Stomach (tissue), 9 donors: ENCODE measurements around the gene SIRT3. TPM values are rescaled to one million over a fixed set of nuclear protein-coding genes. Genes with fewer than 3 reads are reported as not detected.

ENCODE experiments used
- DNase-seq, 2 donors: peaks; one replicate each; pipeline versions ENCODE4 v3.0.0 to v3.0.0-alpha.2; 2013 to 2019
- H3K27ac ChIP-seq, 5 donors: fragments of 200-600 bp in 4 of 5; sonication (generic) in 4 of 5; one replicate each; pipeline ENCODE4 v1.5.1; 2013 to 2019; ENCODE audit warnings: mild to moderate bottlenecking in 1 of 5, moderate library complexity in 1 of 5
- H3K27me3 ChIP-seq, 3 donors: fragments of 200-600 bp; sonication (generic); one replicate each; pipeline ENCODE4 v1.5.1; 2017 to 2019; ENCODE audit warnings: mixed run types in 1 of 3
- H3K36me3 ChIP-seq, 4 donors: fragments of 200-600 bp; sonication (generic); 1 replicate in 3 of 4; 2 replicates in 1 of 4; pipeline ENCODE4 v1.5.1; 2016 to 2019
- H3K4me1 ChIP-seq, 4 donors: fragments of 200-600 bp; sonication (generic); one replicate each; pipeline ENCODE4 v1.5.1; 2016 to 2019
- H3K4me3 ChIP-seq, 4 donors: fragments of 200-600 bp; sonication (generic) in 3 of 4; one replicate each; pipeline ENCODE4 v1.5.1; 2016 to 2019; ENCODE audit warnings: mild to moderate bottlenecking in 1 of 4
- H3K9me3 ChIP-seq, 4 donors: fragments of 200-600 bp; sonication (generic); one replicate each; pipeline ENCODE4 v1.5.1; 2016 to 2019
- EP300 ChIP-seq: sonication (generic); formaldehyde crosslinking; IDR thresholded peaks from one replicate; pipeline ENCODE4 v1.6.1; 2017; ENCODE audit warnings: antibody characterized with exemption
- POLR2A ChIP-seq, 4 donors: fragments of 450-650 bp; IDR thresholded peaks; one replicate each; pipeline ENCODE4 v1.6.1; 2016; ENCODE audit warnings: antibody characterized with exemption in 4 of 4, control low read depth in 2 of 4, mild to moderate bottlenecking in 1 of 4, moderate library complexity in 1 of 4
- POLR2AphosphoS5 ChIP-seq, 3 donors: sonication (generic); formaldehyde crosslinking; IDR thresholded peaks; one replicate each; pipeline ENCODE4 v1.6.1; 2016; ENCODE audit warnings: antibody characterized with exemption in 3 of 3
- WGBS, 5 donors: extraction: QIAGEN DNeasy Blood & Tissue Kit in 3 of 5; methylation state at CpG; one replicate each; pipeline versions ENCODE4 v1.1.5 to v1.1.7; 2013 to 2018; 5-methylcytosine and 5-hydroxymethylcytosine counted together
- intact Hi-C: fragments of 100-400 bp; cut with DNase I; formaldehyde crosslinking; loops from one replicate; pipeline ENCODE4 v1.15.1; 2023; ENCODE audit warnings: low total_unique reads
- polyA plus RNA-seq, 3 donors: library from polyadenylated mRNA; stranded (reverse); fragments of 200-250 nt; gene quantifications; one replicate each; pipeline ENCODE4 v1.2.3, GENCODE V29; 2013
- total RNA-seq, 5 donors: library from RNA; depleted of rRNA; stranded (reverse); fragments of >200 nt; gene quantifications; one replicate each; pipeline versions ENCODE4 v1.1.0 to v1.2.3, GENCODE V29; 2014 to 2016
- TF ChIP-seq, protein P1 (sequence below), 7 experiments: fragments of 450-650 bp in 4 of 7; fragments of 200-600 bp in 3 of 7; sonication (generic) in 3 of 7; IDR thresholded peaks; one replicate each; pipeline ENCODE4 v1.5.1; 2016 to 2019; ENCODE audit warnings: antibody characterized with exemption in 7 of 7, control low read depth in 2 of 7, mild to moderate bottlenecking in 1 of 7
- donor health status: healthy with polysubstance abuse.
- donor health status: Bipolar disorder and iron deficiency.
- donor health status: healthy.

SIRT3 gene
- total and polyA plus RNA-seq, 8 donors, result 5.4 to 63.7 (median 12.3) TPM

DNA sequence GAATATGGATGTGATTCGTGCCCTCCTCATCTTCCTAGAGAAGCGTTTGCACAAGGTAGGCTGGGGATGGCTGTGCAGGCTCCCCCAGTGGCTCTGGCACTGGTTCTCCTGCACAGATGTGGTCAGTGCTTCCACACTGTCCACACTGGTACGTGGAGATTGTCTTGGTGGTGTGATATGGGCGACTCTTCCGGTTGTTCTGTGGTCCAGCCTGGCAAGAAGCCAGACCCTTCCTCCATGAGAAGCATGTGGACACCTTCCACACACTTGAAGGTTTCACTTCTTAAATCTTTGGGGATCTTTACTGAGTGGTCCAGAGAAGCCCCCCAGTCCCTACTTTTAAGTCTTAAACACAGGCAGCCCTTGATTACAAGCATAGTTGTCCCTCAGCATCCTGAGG lies 24.8 kb downstream of the SIRT3 start:
- no peak for TF ChIP-seq EP300
- TF ChIP-seq, protein P1, sequence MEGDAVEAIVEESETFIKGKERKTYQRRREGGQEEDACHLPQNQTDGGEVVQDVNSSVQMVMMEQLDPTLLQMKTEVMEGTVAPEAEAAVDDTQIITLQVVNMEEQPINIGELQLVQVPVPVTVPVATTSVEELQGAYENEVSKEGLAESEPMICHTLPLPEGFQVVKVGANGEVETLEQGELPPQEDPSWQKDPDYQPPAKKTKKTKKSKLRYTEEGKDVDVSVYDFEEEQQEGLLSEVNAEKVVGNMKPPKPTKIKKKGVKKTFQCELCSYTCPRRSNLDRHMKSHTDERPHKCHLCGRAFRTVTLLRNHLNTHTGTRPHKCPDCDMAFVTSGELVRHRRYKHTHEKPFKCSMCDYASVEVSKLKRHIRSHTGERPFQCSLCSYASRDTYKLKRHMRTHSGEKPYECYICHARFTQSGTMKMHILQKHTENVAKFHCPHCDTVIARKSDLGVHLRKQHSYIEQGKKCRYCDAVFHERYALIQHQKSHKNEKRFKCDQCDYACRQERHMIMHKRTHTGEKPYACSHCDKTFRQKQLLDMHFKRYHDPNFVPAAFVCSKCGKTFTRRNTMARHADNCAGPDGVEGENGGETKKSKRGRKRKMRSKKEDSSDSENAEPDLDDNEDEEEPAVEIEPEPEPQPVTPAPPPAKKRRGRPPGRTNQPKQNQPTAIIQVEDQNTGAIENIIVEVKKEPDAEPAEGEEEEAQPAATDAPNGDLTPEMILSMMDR (IDR thresholded peaks at IDR 0.05), result no peak
- no peak for TF ChIP-seq POLR2A (IDR thresholded peaks at IDR 0.05)
- TF ChIP-seq POLR2AphosphoS5 (IDR thresholded peaks at IDR 0.05), result no peak
- 69 to 85% (median 79%) methylated on average over 5 of the region's 5 CpGs for WGBS, 5 donors
- H3K4me1 ChIP-seq, result peaks cover 20 to 37% (median 28%) of the 10 kb centered on the region in 4 donors
- DNase-seq, result peak in 1 of 2 donors; percentile 25
- no peak overlapping the region for H3K4me3 ChIP-seq
- intact Hi-C loops, result no loop called here
- H3K27me3 ChIP-seq, result no peaks in the 10 kb centered on the region
- no peaks in the 10 kb centered on the region for H3K9me3 ChIP-seq
- H3K36me3 ChIP-seq, result peaks cover 56 to 70% (median 68%) of the 10 kb centered on the region in 4 donors
- peak overlapping the region in 1 of 5 donors; percentile 99 for H3K27ac ChIP-seq

- WGBS, 5 donors, result 87 to 95% (median 91%) methylated on average over 5 of the region's 5 CpGs
- Histone ChIP-seq H3K4me1 (peaks cover 25 to 42% (median 33%) of the 10 kb centered on the region in 4 donors), H3K9me3 (no peaks in the 10 kb centered on the region), H3K27ac (peak overlapping the region in 1 of 5 donors; percentile 99), H3K27me3 (no peaks in the 10 kb centered on the region), H3K36me3 (peaks cover 56 to 65% (median 63%) of the 10 kb centered on the region in 4 donors), H3K4me3 (peak overlapping the region in 1 of 4 donors; percentile 90)
- TF ChIP-seq POLR2AphosphoS5 (IDR thresholded peaks at IDR 0.05) (no peak), POLR2A (IDR thresholded peaks at IDR 0.05) (no peak), EP300 (no peak)
- TF ChIP-seq, protein P1 (IDR thresholded peaks at IDR 0.05), result no peak
- DNase-seq, result peak in 1 of 2 donors; percentile 17
- intact Hi-C loops, result no loop called here
Measured at GRCh38 chr11:210803-211180, 25.4 kb downstream of the SIRT3 start.

GRCh38 chr11:210122-210802 lies 25.9 kb downstream of the SIRT3 start:
- intact Hi-C loops, result no loop called here
- H3K27me3 ChIP-seq, result no peaks in the 10 kb centered on the region
- no peaks in the 10 kb centered on the region for H3K9me3 ChIP-seq
- H3K27ac ChIP-seq, result peak overlapping the region in 3 of 5 donors; percentile 3 to 99 (median 99)
- peaks cover 54 to 64% (median 62%) of the 10 kb centered on the region in 4 donors for H3K36me3 ChIP-seq
- 84 to 93% (median 87%) methylated on average over 9 of the region's 9 CpGs; no CpG with 5 or more reads in 1 of the 5 donors for WGBS, 5 donors
- TF ChIP-seq POLR2AphosphoS5 (IDR thresholded peaks at IDR 0.05) (no peak), EP300 (no peak), POLR2A (IDR thresholded peaks at IDR 0.05) (no peak)
- TF ChIP-seq, protein P1 (IDR thresholded peaks at IDR 0.05), result no peak
- peak overlapping the region in 3 of 4 donors; percentile 90 to 100 (median 95) for H3K4me3 ChIP-seq
- H3K4me1 ChIP-seq, result peaks cover 30 to 47% (median 39%) of the 10 kb centered on the region in 4 donors
- peak; percentile 12 to 18 for DNase-seq

- WGBS, 5 donors, result 47 to 57% (median 49%) methylated on average over 20 to 29 of the region's 29 CpGs
- peak overlapping the region; percentile 96 to 100 (median 99) for H3K27ac ChIP-seq
- H3K27me3 ChIP-seq, result no peaks in the 10 kb centered on the region
- peaks cover 31 to 55% (median 46%) of the 10 kb centered on the region in 4 donors for H3K4me1 ChIP-seq
- intact Hi-C loops, result no loop called here
- H3K9me3 ChIP-seq, result no peaks in the 10 kb centered on the region
- peak overlapping the region; percentile 82 to 100 (median 92) for H3K4me3 ChIP-seq
- peaks cover 47 to 64% (median 62%) of the 10 kb centered on the region in 4 donors for H3K36me3 ChIP-seq
- DNase-seq, result peak; percentile 24 to 25
- TF ChIP-seq POLR2A (IDR thresholded peaks at IDR 0.05) (no peak), POLR2AphosphoS5 (IDR thresholded peaks at IDR 0.05) (no peak), EP300 (no peak)
- TF ChIP-seq, protein P1 (IDR thresholded peaks at IDR 0.05), result no peak
Measured at GRCh38 chr11:209275-210121, 26.6 kb downstream of the SIRT3 start.
